GM12878 (cell line): ENCODE data around the gene DDX50. TPM values are rescaled to one million over a fixed set of nuclear protein-coding genes. Genes with fewer than 3 reads are reported as not detected.

Source experiments
- ATAC-seq: fragments of 200-7000 bp; cut with Tn5 transposase; 3 replicates; pipeline ENCODE4 v1.9.1; 2020; ENCODE audit warnings: mild to moderate bottlenecking, moderate library complexity
- BruUV-seq: library from RNA; stranded (reverse); fragments of 400-500 nt; replicated peaks from 2 replicates; lab custom pipeline; 2021; lab: Mats Ljungman, UMichigan
- CTCF ChIA-PET: fragments of 300-600 bp; sonication (Branson Sonifier 250); formaldehyde crosslinking; extraction: SDS; loops from one replicate; lab custom pipeline; 2021; ENCODE audit warnings: inconsistent platforms; lab: Yijun Ruan, JAX
- POLR2A ChIA-PET: fragments of 350-600 bp; formaldehyde crosslinking; extraction: SDS; loops from one replicate; lab custom pipeline; 2021; ENCODE audit warnings: inconsistent platforms; lab: Charles Lee
- RAD21 ChIA-PET: fragments of 300-600 bp; sonication (Branson Sonifier 250); formaldehyde crosslinking; loops from one replicate; lab custom pipeline; 2023; ENCODE audit warnings: antibody characterized with exemption; ENCODE audit not compliant: unreplicated experiment; lab: Charles Lee
- SMC1A ChIA-PET: fragments of 300-600 bp; sonication (Branson Sonifier 250); formaldehyde crosslinking; loops from one replicate; lab custom pipeline; 2023; ENCODE audit not compliant: unreplicated experiment, uncharacterized antibody; lab: Charles Lee
- DNase-seq: peaks from one replicate; pipeline ENCODE4 v3.0.0-alpha.2; 2011; ENCODE audit warnings: low read depth, low spot score
- FAIRE-seq: peaks from 3 replicates; lab custom pipeline; 2011; peaks lifted over from hg19 to GRCh38; lab: Jason Lieb, UNC
- H2AFZ ChIP-seq: 2 replicates; pipeline ENCODE4 v1.6.0; 2011; ENCODE audit warnings: low read depth, low read length, control low read depth; ENCODE audit not compliant: control insufficient read depth
- H3K27ac ChIP-seq: 2 replicates; pipeline ENCODE4 v1.5.1; 2011; ENCODE audit warnings: control low read depth; ENCODE audit not compliant: control insufficient read depth, insufficient read depth
- H3K27me3 ChIP-seq, 2 experiments: replicated peaks in 1 of 2; 2 replicates each; pipeline versions ENCODE4 v1.6.0 to v1.6.1; 2011; ENCODE audit warnings: low read length in 1 of 2; ENCODE audit not compliant: control insufficient read depth in 2 of 2, insufficient read depth in 2 of 2
- H3K36me3 ChIP-seq, 2 experiments: 2 replicates each; pipeline ENCODE4 v1.5.1; 2011; ENCODE audit warnings: low read length in 1 of 2; ENCODE audit not compliant: control insufficient read depth in 2 of 2, insufficient read depth in 2 of 2
- H3K4me1 ChIP-seq: 2 replicates; pipeline ENCODE4 v1.6.1; 2011; ENCODE audit warnings: mild to moderate bottlenecking, low read length, moderate library complexity, mixed read lengths; ENCODE audit not compliant: control insufficient read depth, insufficient read depth
- H3K4me2 ChIP-seq: 2 replicates; pipeline ENCODE4 v1.6.0; 2011; ENCODE audit warnings: control low read depth; ENCODE audit not compliant: control insufficient read depth, insufficient read depth
- H3K4me3 ChIP-seq: fragments of 200-600 bp; sonication (generic); 2 replicates; pipeline ENCODE4 v1.5.1; 2016
- H3K79me2 ChIP-seq: 2 replicates; pipeline ENCODE4 v1.6.0; 2011; ENCODE audit warnings: low read length; ENCODE audit not compliant: control insufficient read depth, insufficient read depth
- H3K9ac ChIP-seq: 2 replicates; pipeline ENCODE4 v1.8.0; 2011; ENCODE audit warnings: low read length, control low read depth, mixed read lengths; ENCODE audit not compliant: control insufficient read depth, insufficient read depth
- H3K9me3 ChIP-seq: replicated peaks from 3 replicates; pipeline ENCODE4 v1.5.1; 2011; ENCODE audit warnings: mild to moderate bottlenecking, low read length; ENCODE audit not compliant: control insufficient read depth, insufficient read depth
- H4K20me1 ChIP-seq: 2 replicates; pipeline ENCODE4 v1.6.0; 2011; ENCODE audit not compliant: control insufficient read depth, insufficient read depth
- BHLHE40 ChIP-seq, 2 experiments: fragments of 450-650 bp in 1 of 2; IDR thresholded peaks; 2 replicates each; pipeline ENCODE4 v1.6.1; 2011 to 2017; ENCODE audit warnings: low read depth in 2 of 2, borderline replicate concordance in 1 of 2, improper control_type of control experiment in 1 of 2, low read length in 1 of 2, mild to moderate bottlenecking in 1 of 2
- CREB1 ChIP-seq: IDR thresholded peaks from 2 replicates; pipeline ENCODE4 v1.6.1; 2012; ENCODE audit warnings: low read depth, mild to moderate bottlenecking, inconsistent platforms
- EGR1 ChIP-seq, 2 experiments: IDR thresholded peaks; 1 replicate in 1 of 2; 2 replicates in 1 of 2; pipeline ENCODE4 v1.6.1; 2011 to 2012; ENCODE audit warnings: low read depth in 2 of 2, low read length in 2 of 2, borderline replicate concordance in 1 of 2, mild to moderate bottlenecking in 1 of 2, moderate library complexity in 1 of 2
- NRF1 ChIP-seq: conservative IDR thresholded peaks from 2 replicates; pipeline ENCODE4 v1.6.1; 2011; ENCODE audit warnings: mild to moderate bottlenecking, low read depth, low read length, improper control_type of control experiment
- TBL1XR1 ChIP-seq: IDR thresholded peaks from 2 replicates; pipeline ENCODE4 v1.6.1; 2012; ENCODE audit warnings: low read depth, low read length, improper control_type of control experiment
- WGBS: methylation state at CpG from one replicate; pipeline ENCODE4 v1.1.6; 2016; ENCODE audit warnings: low lambda C conversion rate; ENCODE audit not compliant: insufficient replicate concordance, insufficient coverage; ENCODE audit errors: missing lambda C conversion rate; 5-methylcytosine and 5-hydroxymethylcytosine counted together
- in situ Hi-C: fragments of 300-500 bp; cut with MboI; formaldehyde crosslinking; loops from 9 replicates; pipeline ENCODE4 v1.14.3; 2018; ENCODE audit warnings: mixed read lengths
- intact Hi-C: fragments of 100-400 bp; cut with micrococcal nuclease; formaldehyde crosslinking; loops from one replicate; pipeline ENCODE4 v1.14.2; 2022; ENCODE audit not compliant: unreplicated experiment
- polyA plus RNA-seq, 11 experiments: library from polyadenylated mRNA; depleted of rRNA in 4 of 11; unstranded in 6 of 11; stranded (reverse) in 5 of 11; fragments of >200 nt; fragmentation: Nextera tagmentation in 4 of 11; fragmentation: Illumina TruSeq in 1 of 11; extraction: Ambion mirVana in 4 of 11; extraction: Trizol in 1 of 11; gene quantifications; 1 replicate in 1 of 11; 2 replicates in 10 of 11; pipeline versions ENCODE4 v1.2.1 to v1.2.3, GENCODE V29; 2011 to 2016; ENCODE audit warnings: inconsistent platforms in 2 of 11, missing spikeins in 2 of 11, low read depth in 1 of 11
- total RNA-seq, 4 experiments: library from RNA; depleted of rRNA in 3 of 4; stranded (reverse); fragments of >200 nt in 3 of 4; fragmentation: Illumina TruSeq in 1 of 4; extraction: Trizol in 1 of 4; gene quantifications; 2 replicates each; pipeline versions ENCODE4 v1.2.1 to v1.2.3, GENCODE V29; 2013 to 2021
- TF ChIP-seq, protein P1 (sequence below): fragments of 450-650 bp; IDR thresholded peaks from 2 replicates; pipeline ENCODE4 v1.6.1; 2018; ENCODE audit warnings: borderline replicate concordance, mild to moderate bottlenecking; ENCODE audit not compliant: partially characterized antibody
- TF ChIP-seq, protein P2 (sequence below): fragments of 450-650 bp; IDR thresholded peaks from 2 replicates; pipeline ENCODE4 v1.6.1; 2017; ENCODE audit warnings: mild to moderate bottlenecking, moderate library complexity
- TF ChIP-seq, protein P3 (sequence below): fragments of 450-650 bp; IDR thresholded peaks from 2 replicates; pipeline ENCODE4 v1.6.1; 2016; ENCODE audit warnings: mild to moderate bottlenecking, moderate library complexity, borderline replicate concordance
- TF ChIP-seq, protein P4 (sequence below): fragments of 150-350 bp; IDR thresholded peaks from 2 replicates; pipeline ENCODE4 v1.6.1; 2014; ENCODE audit warnings: mild to moderate bottlenecking, low read depth, low read length

The DDX50 gene
- total and polyA plus RNA-seq, 10 of the 15 experiments (the other 5 are each of a cell fraction or from before 2014, with no cell fraction given) = 24.9 to 52.0 (median 36.8) TPM

DNA sequence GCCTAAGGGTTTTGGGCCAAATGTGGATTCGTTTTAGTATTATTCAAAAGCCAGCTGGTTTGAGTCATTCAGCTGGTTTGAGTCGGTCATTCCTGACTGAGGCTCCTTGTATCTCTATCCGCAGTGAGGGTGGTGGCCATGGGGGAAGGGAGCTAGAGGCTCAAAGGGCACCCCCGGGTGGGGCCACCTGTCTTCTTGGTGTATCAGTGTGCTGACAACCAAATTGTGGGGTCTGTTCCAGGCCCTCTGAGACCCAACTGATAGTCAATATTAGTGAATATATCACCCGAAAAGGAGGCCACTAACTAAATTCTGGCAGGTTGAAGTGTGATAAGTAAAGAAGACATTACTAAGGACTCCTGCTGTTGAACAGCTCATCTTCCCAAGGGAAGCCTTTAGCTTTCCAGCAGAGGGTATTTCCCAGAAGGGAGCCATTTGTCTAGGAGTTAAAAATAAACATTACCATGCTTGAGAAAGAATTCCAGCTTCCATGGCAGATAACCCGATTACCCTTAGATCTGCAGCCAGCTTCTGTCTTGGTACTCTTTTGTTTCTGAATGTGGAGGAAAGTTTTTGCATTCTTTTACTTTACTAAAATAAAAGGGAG lies 29.9 kb upstream of the DDX50 start:
- intact Hi-C loops (no loop called here), in situ Hi-C loops (no loop called here)
- SMC1A ChIA-PET = no interaction called here
- Histone ChIP-seq H4K20me1 (no peaks in the 10 kb centered on the region), H3K9me3 (no peaks in the 10 kb centered on the region; the same call in 2 of the 3 replicates), H3K36me3 (no peaks in the 10 kb centered on the region), H3K4me3 (no peak overlapping the region), H3K4me2 (no peak overlapping the region), H3K4me1 (no peaks in the 10 kb centered on the region), H3K27ac (no peak overlapping the region), H3K79me2 (no peaks in the 10 kb centered on the region), H3K27me3 (no peaks in the 10 kb centered on the region), H3K9ac (no peak overlapping the region), H2AFZ (no peak overlapping the region)
- BruUV-seq = no TSS peak
- POLR2A ChIA-PET = interaction anchor here (0.5 kb wide), 1 partner anchor 51 kb away, joined by 3 read pairs; no protein-coding TSS in a partner anchor
- RAD21 ChIA-PET = interaction anchor here (0.6 kb wide), 1 partner anchor 222 kb away, joined by 4 read pairs; no protein-coding TSS in a partner anchor
- DNase-seq = no peak
- CTCF ChIA-PET = interaction anchor here (1.2 kb wide), 1 partner anchor 57 kb away, joined by 3 read pairs; no protein-coding TSS in a partner anchor
- ATAC-seq = no peak
- 42% methylated on average over 6 of the region's 6 CpGs for WGBS
- FAIRE-seq = no peak
- no peak for TF ChIP-seq BHLHE40 (IDR thresholded peaks at IDR 0.05; ENCODE audit: borderline replicate concordance in 1 of 2, low read depth in 2 of 2, low read length in 1 of 2)
- TF ChIP-seq, protein P1, sequence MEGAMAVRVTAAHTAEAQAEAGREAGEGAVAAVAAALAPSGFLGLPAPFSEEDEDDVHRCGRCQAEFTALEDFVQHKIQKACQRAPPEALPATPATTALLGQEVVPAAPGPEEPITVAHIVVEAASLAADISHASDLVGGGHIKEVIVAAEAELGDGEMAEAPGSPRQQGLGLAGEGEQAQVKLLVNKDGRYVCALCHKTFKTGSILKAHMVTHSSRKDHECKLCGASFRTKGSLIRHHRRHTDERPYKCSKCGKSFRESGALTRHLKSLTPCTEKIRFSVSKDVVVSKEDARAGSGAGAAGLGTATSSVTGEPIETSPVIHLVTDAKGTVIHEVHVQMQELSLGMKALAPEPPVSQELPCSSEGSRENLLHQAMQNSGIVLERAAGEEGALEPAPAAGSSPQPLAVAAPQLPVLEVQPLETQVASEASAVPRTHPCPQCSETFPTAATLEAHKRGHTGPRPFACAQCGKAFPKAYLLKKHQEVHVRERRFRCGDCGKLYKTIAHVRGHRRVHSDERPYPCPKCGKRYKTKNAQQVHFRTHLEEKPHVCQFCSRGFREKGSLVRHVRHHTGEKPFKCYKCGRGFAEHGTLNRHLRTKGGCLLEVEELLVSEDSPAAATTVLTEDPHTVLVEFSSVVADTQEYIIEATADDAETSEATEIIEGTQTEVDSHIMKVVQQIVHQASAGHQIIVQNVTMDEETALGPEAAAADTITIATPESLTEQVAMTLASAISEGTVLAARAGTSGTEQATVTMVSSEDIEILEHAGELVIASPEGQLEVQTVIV = no peak
- no peak for TF ChIP-seq EGR1 (IDR thresholded peaks at IDR 0.05; ENCODE audit: borderline replicate concordance in 1 of 2, low read depth in 2 of 2, low read length in 2 of 2)
- TF ChIP-seq NRF1 = no peak
- TF ChIP-seq, protein P2, sequence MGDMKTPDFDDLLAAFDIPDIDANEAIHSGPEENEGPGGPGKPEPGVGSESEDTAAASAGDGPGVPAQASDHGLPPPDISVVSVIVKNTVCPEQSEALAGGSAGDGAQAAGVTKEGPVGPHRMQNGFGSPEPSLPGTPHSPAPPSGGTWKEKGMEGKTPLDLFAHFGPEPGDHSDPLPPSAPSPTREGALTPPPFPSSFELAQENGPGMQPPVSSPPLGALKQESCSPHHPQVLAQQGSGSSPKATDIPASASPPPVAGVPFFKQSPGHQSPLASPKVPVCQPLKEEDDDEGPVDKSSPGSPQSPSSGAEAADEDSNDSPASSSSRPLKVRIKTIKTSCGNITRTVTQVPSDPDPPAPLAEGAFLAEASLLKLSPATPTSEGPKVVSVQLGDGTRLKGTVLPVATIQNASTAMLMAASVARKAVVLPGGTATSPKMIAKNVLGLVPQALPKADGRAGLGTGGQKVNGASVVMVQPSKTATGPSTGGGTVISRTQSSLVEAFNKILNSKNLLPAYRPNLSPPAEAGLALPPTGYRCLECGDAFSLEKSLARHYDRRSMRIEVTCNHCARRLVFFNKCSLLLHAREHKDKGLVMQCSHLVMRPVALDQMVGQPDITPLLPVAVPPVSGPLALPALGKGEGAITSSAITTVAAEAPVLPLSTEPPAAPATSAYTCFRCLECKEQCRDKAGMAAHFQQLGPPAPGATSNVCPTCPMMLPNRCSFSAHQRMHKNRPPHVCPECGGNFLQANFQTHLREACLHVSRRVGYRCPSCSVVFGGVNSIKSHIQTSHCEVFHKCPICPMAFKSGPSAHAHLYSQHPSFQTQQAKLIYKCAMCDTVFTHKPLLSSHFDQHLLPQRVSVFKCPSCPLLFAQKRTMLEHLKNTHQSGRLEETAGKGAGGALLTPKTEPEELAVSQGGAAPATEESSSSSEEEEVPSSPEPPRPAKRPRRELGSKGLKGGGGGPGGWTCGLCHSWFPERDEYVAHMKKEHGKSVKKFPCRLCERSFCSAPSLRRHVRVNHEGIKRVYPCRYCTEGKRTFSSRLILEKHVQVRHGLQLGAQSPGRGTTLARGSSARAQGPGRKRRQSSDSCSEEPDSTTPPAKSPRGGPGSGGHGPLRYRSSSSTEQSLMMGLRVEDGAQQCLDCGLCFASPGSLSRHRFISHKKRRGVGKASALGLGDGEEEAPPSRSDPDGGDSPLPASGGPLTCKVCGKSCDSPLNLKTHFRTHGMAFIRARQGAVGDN = no peak
- TF ChIP-seq, protein P3, sequence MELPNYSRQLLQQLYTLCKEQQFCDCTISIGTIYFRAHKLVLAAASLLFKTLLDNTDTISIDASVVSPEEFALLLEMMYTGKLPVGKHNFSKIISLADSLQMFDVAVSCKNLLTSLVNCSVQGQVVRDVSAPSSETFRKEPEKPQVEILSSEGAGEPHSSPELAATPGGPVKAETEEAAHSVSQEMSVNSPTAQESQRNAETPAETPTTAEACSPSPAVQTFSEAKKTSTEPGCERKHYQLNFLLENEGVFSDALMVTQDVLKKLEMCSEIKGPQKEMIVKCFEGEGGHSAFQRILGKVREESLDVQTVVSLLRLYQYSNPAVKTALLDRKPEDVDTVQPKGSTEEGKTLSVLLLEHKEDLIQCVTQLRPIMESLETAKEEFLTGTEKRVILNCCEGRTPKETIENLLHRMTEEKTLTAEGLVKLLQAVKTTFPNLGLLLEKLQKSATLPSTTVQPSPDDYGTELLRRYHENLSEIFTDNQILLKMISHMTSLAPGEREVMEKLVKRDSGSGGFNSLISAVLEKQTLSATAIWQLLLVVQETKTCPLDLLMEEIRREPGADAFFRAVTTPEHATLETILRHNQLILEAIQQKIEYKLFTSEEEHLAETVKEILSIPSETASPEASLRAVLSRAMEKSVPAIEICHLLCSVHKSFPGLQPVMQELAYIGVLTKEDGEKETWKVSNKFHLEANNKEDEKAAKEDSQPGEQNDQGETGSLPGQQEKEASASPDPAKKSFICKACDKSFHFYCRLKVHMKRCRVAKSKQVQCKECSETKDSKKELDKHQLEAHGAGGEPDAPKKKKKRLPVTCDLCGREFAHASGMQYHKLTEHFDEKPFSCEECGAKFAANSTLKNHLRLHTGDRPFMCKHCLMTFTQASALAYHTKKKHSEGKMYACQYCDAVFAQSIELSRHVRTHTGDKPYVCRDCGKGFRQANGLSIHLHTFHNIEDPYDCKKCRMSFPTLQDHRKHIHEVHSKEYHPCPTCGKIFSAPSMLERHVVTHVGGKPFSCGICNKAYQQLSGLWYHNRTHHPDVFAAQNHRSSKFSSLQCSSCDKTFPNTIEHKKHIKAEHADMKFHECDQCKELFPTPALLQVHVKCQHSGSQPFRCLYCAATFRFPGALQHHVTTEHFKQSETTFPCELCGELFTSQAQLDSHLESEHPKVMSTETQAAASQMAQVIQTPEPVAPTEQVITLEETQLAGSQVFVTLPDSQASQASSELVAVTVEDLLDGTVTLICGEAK = no peak
- TF ChIP-seq TBL1XR1 = no peak
- TF ChIP-seq, protein P4, sequence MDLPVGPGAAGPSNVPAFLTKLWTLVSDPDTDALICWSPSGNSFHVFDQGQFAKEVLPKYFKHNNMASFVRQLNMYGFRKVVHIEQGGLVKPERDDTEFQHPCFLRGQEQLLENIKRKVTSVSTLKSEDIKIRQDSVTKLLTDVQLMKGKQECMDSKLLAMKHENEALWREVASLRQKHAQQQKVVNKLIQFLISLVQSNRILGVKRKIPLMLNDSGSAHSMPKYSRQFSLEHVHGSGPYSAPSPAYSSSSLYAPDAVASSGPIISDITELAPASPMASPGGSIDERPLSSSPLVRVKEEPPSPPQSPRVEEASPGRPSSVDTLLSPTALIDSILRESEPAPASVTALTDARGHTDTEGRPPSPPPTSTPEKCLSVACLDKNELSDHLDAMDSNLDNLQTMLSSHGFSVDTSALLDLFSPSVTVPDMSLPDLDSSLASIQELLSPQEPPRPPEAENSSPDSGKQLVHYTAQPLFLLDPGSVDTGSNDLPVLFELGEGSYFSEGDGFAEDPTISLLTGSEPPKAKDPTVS = no peak
- no peak for TF ChIP-seq CREB1
